PFSK-1 (cell line): ENCODE measurements around the gene CACNA1C.

ENCODE experiments used
- POLR2AphosphoS5 ChIP-seq: IDR thresholded peaks from 2 replicates; pipeline ENCODE4 v1.6.1; 2012; ENCODE audit warnings: low read depth, mild to moderate bottlenecking, control low read depth, low read length, moderate library complexity
- TAF1 ChIP-seq: IDR thresholded peaks from 2 replicates; pipeline ENCODE4 v1.6.1; 2012; ENCODE audit warnings: low read length, control low read depth, borderline replicate concordance; ENCODE audit not compliant: insufficient read depth
- TF ChIP-seq, protein P1 (sequence below), 2 experiments: IDR thresholded peaks; 2 replicates each; pipeline versions ENCODE4 v1.6.1 to v1.8.0; 2011 to 2012; ENCODE audit warnings: low read depth in 2 of 2, low read length in 2 of 2, control low read depth in 1 of 2, inconsistent platforms in 1 of 2, mild to moderate bottlenecking in 1 of 2, moderate library complexity in 1 of 2; ENCODE audit not compliant: insufficient read depth in 1 of 2

DNA sequence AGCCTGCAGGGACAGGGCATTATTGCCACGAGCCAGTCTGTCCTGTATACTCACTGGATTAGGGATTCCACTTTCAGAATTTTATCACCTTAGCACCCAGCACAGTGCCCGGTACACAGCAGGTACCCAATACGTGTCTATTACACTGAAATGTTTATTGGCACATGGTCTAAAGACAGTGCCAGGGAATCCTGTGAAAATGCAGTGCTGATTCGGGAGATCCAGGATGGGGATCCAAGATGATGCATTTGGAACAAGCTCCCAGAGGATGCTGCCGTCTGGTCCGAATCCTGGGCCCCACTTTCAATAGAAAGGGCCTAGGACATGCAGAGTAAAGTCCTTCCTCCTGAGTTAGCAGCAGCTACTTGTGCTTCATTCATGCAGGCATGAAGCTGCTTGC is 230.7 kb downstream of the CACNA1C start:
- TF ChIP-seq, protein P1, sequence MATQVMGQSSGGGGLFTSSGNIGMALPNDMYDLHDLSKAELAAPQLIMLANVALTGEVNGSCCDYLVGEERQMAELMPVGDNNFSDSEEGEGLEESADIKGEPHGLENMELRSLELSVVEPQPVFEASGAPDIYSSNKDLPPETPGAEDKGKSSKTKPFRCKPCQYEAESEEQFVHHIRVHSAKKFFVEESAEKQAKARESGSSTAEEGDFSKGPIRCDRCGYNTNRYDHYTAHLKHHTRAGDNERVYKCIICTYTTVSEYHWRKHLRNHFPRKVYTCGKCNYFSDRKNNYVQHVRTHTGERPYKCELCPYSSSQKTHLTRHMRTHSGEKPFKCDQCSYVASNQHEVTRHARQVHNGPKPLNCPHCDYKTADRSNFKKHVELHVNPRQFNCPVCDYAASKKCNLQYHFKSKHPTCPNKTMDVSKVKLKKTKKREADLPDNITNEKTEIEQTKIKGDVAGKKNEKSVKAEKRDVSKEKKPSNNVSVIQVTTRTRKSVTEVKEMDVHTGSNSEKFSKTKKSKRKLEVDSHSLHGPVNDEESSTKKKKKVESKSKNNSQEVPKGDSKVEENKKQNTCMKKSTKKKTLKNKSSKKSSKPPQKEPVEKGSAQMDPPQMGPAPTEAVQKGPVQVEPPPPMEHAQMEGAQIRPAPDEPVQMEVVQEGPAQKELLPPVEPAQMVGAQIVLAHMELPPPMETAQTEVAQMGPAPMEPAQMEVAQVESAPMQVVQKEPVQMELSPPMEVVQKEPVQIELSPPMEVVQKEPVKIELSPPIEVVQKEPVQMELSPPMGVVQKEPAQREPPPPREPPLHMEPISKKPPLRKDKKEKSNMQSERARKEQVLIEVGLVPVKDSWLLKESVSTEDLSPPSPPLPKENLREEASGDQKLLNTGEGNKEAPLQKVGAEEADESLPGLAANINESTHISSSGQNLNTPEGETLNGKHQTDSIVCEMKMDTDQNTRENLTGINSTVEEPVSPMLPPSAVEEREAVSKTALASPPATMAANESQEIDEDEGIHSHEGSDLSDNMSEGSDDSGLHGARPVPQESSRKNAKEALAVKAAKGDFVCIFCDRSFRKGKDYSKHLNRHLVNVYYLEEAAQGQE (IDR thresholded peaks at IDR 0.05; ENCODE audit: insufficient read depth in 1 of 2, low read depth in 2 of 2, low read length in 2 of 2), result no peak
- TF ChIP-seq POLR2AphosphoS5 (no peak), TAF1 (no peak)
